CD14-positive monocyte (primary cell): ENCODE results near the gene VSIG1. TPM values are rescaled to one million over a fixed set of nuclear protein-coding genes. Genes with fewer than 3 reads are reported as not detected.

Source experiments
- DNase-seq, 3 donors: peaks; one replicate each; pipeline ENCODE4 v3.0.0-alpha.2; 2011 to 2022
- H2AFZ ChIP-seq: 2 replicates; pipeline ENCODE4 v1.6.0; 2012; ENCODE audit warnings: mild to moderate bottlenecking, low read depth, low read length, inconsistent platforms; ENCODE audit not compliant: insufficient read depth, poor library complexity, severe bottlenecking
- H3K27ac ChIP-seq, 2 donors: 1 replicate in 1 of 2; 2 replicates in 1 of 2; pipeline ENCODE4 v1.5.1; 2012 to 2013; ENCODE audit warnings: low read length in 2 of 2, control low read depth in 1 of 2, inconsistent platforms in 1 of 2, low read depth in 1 of 2, mild to moderate bottlenecking in 1 of 2
- H3K27me3 ChIP-seq, 2 donors: one replicate each; pipeline versions ENCODE4 v1.6.0 to v1.6.1; 2011 to 2013; ENCODE audit warnings: low read length in 2 of 2; ENCODE audit not compliant: control insufficient read depth in 2 of 2, insufficient read depth in 2 of 2
- H3K36me3 ChIP-seq, 2 donors: replicated peaks in 1 of 2; 1 replicate in 1 of 2; 2 replicates in 1 of 2; pipeline versions ENCODE4 v1.5.1 to v1.6.1; 2012 to 2013; ENCODE audit warnings: low read length in 2 of 2, control low read depth in 1 of 2, inconsistent platforms in 1 of 2, mild to moderate bottlenecking in 1 of 2; ENCODE audit not compliant: insufficient read depth in 2 of 2, control insufficient read depth in 1 of 2
- H3K4me1 ChIP-seq, 2 donors: 1 replicate in 1 of 2; 2 replicates in 1 of 2; pipeline versions ENCODE4 v1.5.1 to v1.6.1; 2012 to 2013; ENCODE audit warnings: low read length in 2 of 2, control low read depth in 1 of 2, inconsistent platforms in 1 of 2, mild to moderate bottlenecking in 1 of 2, moderate library complexity in 1 of 2; ENCODE audit not compliant: insufficient read depth in 2 of 2, control insufficient read depth in 1 of 2
- H3K4me2 ChIP-seq: replicated peaks from 2 replicates; pipeline ENCODE3; 2012; ENCODE audit warnings: low read length, moderate library complexity, mild to moderate bottlenecking; ENCODE audit not compliant: poor library complexity, severe bottlenecking; ENCODE audit errors: extremely low read depth
- H3K4me3 ChIP-seq, 3 experiments: fragments of 200-600 bp in 1 of 3; sonication (generic) in 1 of 3; replicated peaks in 1 of 3; 1 replicate in 2 of 3; 2 replicates in 1 of 3; pipeline ENCODE4 v1.5.1; 2011 to 2013; ENCODE audit warnings: low read length in 3 of 3, mild to moderate bottlenecking in 3 of 3, control low read depth in 2 of 3, low read depth in 2 of 3, inconsistent platforms in 1 of 3, moderate library complexity in 1 of 3
- H3K79me2 ChIP-seq: 2 replicates; pipeline ENCODE4 v1.6.0; 2012; ENCODE audit warnings: mild to moderate bottlenecking, control low read depth, inconsistent platforms, low read length, moderate library complexity; ENCODE audit not compliant: insufficient read depth
- H3K9ac ChIP-seq: 2 replicates; pipeline ENCODE4 v1.6.0; 2017; ENCODE audit warnings: low read length, mild to moderate bottlenecking; ENCODE audit not compliant: insufficient read depth, poor library complexity, severe bottlenecking
- H3K9me3 ChIP-seq, 2 donors: replicated peaks in 1 of 2; 1 replicate in 1 of 2; 2 replicates in 1 of 2; pipeline versions ENCODE4 v1.5.1 to v1.6.1; 2012 to 2013; ENCODE audit warnings: low read length in 2 of 2, control low read depth in 1 of 2; ENCODE audit not compliant: control insufficient read depth in 1 of 2, insufficient read depth in 1 of 2
- H4K20me1 ChIP-seq: 2 replicates; pipeline ENCODE4 v1.6.0; 2012; ENCODE audit warnings: mild to moderate bottlenecking, low read length, control low read depth, moderate library complexity; ENCODE audit not compliant: insufficient read depth
- H3K27ac Mint-ChIP-seq, 7 donors: one replicate each; pipeline ENCODE4 v1.8.0; 2020; ENCODE audit warnings: mild to moderate bottlenecking in 7 of 7, mixed read lengths in 7 of 7, moderate library complexity in 6 of 7, inconsistent platforms in 2 of 7
- H3K27me3 Mint-ChIP-seq, 3 donors: one replicate each; pipeline ENCODE4 v1.8.0; 2021 to 2022; ENCODE audit warnings: low read depth in 3 of 3, mild to moderate bottlenecking in 3 of 3, mixed read lengths in 3 of 3, moderate library complexity in 3 of 3, inconsistent platforms in 1 of 3
- H3K36me3 Mint-ChIP-seq, 2 donors: one replicate each; pipeline ENCODE4 v1.8.0; 2020; ENCODE audit warnings: mixed read lengths in 2 of 2, inconsistent platforms in 1 of 2, mild to moderate bottlenecking in 1 of 2
- H3K4me1 Mint-ChIP-seq: one replicate; pipeline ENCODE4 v1.8.0; 2020; ENCODE audit warnings: mild to moderate bottlenecking, mixed read lengths
- H3K4me3 Mint-ChIP-seq, 2 donors: one replicate each; pipeline ENCODE4 v1.8.0; 2020; ENCODE audit warnings: mild to moderate bottlenecking in 2 of 2, mixed read lengths in 2 of 2, moderate library complexity in 1 of 2
- H3K9me3 Mint-ChIP-seq, 7 donors: one replicate each; pipeline ENCODE4 v1.8.0; 2020 to 2022; ENCODE audit warnings: mixed read lengths in 7 of 7, mild to moderate bottlenecking in 6 of 7, moderate library complexity in 6 of 7, inconsistent platforms in 2 of 7
- WGBS: methylation state at CpG from one replicate; pipeline ENCODE4 v1.1.5; 2013; ENCODE audit warnings: missing lambda C conversion rate; ENCODE audit not compliant: insufficient coverage; 5-methylcytosine and 5-hydroxymethylcytosine counted together
- intact Hi-C, 2 donors: fragments of 100-400 bp; cut with micrococcal nuclease; formaldehyde crosslinking; loops; one replicate each; pipeline versions ENCODE4 v1.15.0 to v1.15.1; 2023
- polyA plus RNA-seq, 3 donors: library from polyadenylated mRNA; depleted of rRNA in 1 of 3; unstranded in 2 of 3; stranded (reverse) in 1 of 3; fragments of 300-500 nt in 2 of 3; fragments of >200 nt in 1 of 3; fragmentation: Illumina TruSeq in 2 of 3; gene quantifications; 1 replicate in 2 of 3; 2 replicates in 1 of 3; pipeline ENCODE4 v1.2.3, GENCODE V29; 2012 to 2021
- TF ChIP-seq, protein P1 (sequence below): fragments of 200-600 bp; IDR thresholded peaks from one replicate; pipeline ENCODE4 v1.8.0; 2022; ENCODE audit warnings: antibody characterized with exemption, mild to moderate bottlenecking

The VSIG1 gene
- polyA plus RNA-seq, 3 donors, result not detected

DNA sequence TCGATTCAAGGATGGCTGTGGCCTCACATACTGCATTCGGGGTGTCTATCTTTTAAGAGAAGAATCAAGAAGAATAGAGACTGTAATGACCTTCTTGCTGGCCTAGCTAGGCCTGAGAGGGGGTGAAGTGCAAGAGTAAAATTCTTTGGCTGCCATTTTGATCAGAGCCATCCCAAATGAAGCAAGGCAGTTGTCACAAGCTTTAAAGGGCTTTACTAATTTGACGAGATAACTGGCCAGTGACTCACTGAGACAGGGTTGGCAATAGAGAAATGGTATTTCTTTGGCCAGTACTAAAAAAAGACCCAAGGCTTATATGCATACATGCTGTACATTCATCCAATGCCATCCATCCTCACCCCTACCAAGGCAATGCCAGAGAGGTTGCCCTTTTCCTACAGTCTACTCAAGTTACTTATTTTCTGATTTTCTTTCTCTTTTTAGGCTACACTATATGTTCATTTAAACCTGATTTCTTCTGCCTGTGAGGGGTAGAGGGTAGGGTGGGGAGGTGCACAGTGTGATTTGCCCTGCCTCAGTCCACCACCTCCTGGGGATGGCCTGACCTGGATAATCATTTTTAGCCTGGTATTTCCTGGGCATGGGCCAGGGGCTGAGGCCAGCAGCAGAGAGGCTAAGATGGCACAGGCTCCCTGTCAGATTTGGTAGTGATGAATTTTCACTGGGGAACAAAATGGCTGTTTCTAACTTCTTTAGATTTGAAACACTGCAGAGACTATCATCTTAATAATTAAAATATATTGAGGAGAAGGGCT, 78.9 kb downstream of the VSIG1 start:
- Histone ChIP-seq H2AFZ (no peak overlapping the region), H3K27me3 (no peaks in the 10 kb centered on the region), H4K20me1 (no peaks in the 10 kb centered on the region), H3K4me3 (no peak overlapping the region), H3K4me2 (no peak overlapping the region), H3K4me1 (no peaks in the 10 kb centered on the region), H3K9me3 (no peaks in the 10 kb centered on the region), H3K9ac (no peak overlapping the region), H3K27ac (no peak overlapping the region), H3K36me3 (peaks cover 5 to 13% of the 10 kb centered on the region in 2 donors), H3K79me2 (no peaks in the 10 kb centered on the region)
- no peak for DNase-seq
- H3K36me3 Mint-ChIP-seq, result peaks cover 7 to 10% of the 10 kb centered on the region in 2 donors
- H3K9me3 Mint-ChIP-seq, result no peaks in the 10 kb centered on the region
- no peak overlapping the region for H3K4me3 Mint-ChIP-seq
- TF ChIP-seq, protein P1, sequence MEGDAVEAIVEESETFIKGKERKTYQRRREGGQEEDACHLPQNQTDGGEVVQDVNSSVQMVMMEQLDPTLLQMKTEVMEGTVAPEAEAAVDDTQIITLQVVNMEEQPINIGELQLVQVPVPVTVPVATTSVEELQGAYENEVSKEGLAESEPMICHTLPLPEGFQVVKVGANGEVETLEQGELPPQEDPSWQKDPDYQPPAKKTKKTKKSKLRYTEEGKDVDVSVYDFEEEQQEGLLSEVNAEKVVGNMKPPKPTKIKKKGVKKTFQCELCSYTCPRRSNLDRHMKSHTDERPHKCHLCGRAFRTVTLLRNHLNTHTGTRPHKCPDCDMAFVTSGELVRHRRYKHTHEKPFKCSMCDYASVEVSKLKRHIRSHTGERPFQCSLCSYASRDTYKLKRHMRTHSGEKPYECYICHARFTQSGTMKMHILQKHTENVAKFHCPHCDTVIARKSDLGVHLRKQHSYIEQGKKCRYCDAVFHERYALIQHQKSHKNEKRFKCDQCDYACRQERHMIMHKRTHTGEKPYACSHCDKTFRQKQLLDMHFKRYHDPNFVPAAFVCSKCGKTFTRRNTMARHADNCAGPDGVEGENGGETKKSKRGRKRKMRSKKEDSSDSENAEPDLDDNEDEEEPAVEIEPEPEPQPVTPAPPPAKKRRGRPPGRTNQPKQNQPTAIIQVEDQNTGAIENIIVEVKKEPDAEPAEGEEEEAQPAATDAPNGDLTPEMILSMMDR, result no peak
- H3K27me3 Mint-ChIP-seq, result peaks cover 0 to 9% (median 1%) of the 10 kb centered on the region in 3 donors
- peaks cover 4% of the 10 kb centered on the region for H3K4me1 Mint-ChIP-seq
- no CpG with 5 or more reads among the region's 3 CpGs for WGBS
- intact Hi-C loops, result no loop called here
- H3K27ac Mint-ChIP-seq, result peak overlapping the region in 1 of 7 donors; percentile 21

DNA sequence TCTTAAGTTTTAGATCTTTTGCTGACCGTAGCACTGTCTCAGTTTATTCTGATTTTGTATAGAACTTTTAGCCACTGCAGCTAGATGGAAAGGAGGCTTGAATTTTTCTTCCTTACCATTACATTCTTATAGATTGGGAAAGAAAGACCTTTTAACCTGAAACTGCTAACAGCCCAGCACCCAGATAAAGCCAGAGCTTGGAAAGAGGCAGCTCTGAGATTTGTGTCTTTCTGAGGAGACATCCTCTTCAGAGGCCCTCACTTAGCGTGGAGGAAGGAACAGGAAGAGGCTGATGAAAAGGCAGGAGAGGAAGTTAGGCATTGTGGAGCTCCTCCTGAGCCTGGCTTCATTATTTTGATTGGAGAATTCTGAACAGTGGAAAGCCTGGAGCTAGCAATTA, 81.8 kb downstream of the VSIG1 start:
- no peak for DNase-seq
- Mint-ChIP-seq H3K4me3 (no peak overlapping the region), H3K27ac (no peak overlapping the region), H3K4me1 (peaks cover 4% of the 10 kb centered on the region), H3K27me3 (peaks cover 0 to 9% (median 0%) of the 10 kb centered on the region in 3 donors), H3K9me3 (no peaks in the 10 kb centered on the region), H3K36me3 (peaks cover 19 to 22% of the 10 kb centered on the region in 2 donors)
- no peak overlapping the region for H3K4me3 ChIP-seq
- H3K27me3 ChIP-seq, result no peaks in the 10 kb centered on the region
- no peak overlapping the region for H3K27ac ChIP-seq
- no peaks in the 10 kb centered on the region for H3K9me3 ChIP-seq
- TF ChIP-seq, protein P1, result no peak
- H3K4me1 ChIP-seq, result no peaks in the 10 kb centered on the region
- no peak overlapping the region for H3K9ac ChIP-seq
- H4K20me1 ChIP-seq, result no peaks in the 10 kb centered on the region
- H3K4me2 ChIP-seq, result no peak overlapping the region
- intact Hi-C loops, result no loop called here
- H3K36me3 ChIP-seq, result peaks cover 16 to 24% of the 10 kb centered on the region in 2 donors
- H3K79me2 ChIP-seq, result no peaks in the 10 kb centered on the region
- WGBS, result 0% methylated on average over 1 of the region's 2 CpGs
- no peak overlapping the region for H2AFZ ChIP-seq
